ENCODE results near the gene PRKAR1B. TPM values are rescaled to one million over a fixed set of nuclear protein-coding genes. Genes with fewer than 3 reads are reported as not detected.

The PRKAR1B gene
- total RNA-seq, 1 experiment from 2014 or later, result 24.8 TPM

DNA sequence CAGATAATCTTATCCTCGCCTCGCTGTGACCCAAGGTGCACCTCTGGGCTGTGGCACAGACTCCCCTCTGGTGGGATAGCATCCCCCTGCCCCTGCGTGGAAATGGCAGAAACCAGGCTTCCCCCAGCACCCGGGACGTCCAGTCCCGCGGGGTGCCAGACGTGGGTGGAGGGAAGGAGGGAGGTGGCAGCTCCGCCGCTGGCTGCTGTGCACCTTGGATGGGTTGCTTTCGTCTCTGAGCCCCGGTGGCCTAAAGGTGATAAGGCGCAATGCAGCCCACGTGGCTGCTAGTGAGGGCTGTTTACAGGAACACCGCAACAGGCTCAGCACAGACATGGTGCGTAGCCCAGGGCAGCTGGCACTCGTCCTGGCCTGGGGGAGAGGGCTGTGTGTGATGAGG is 193.8 kb downstream of the PRKAR1B start:
- BruUV-seq (replicated peaks), result no TSS peak
- intact Hi-C loops (cut with micrococcal nuclease; ENCODE audit: unreplicated experiment), result no loop called here
- Mint-ChIP-seq H3K4me3 (ENCODE audit: low read depth, unreplicated experiment) (no peak overlapping the region), H3K9me3 (ENCODE audit: low read depth, unreplicated experiment) (no peaks in the 10 kb centered on the region), H3K4me1 (ENCODE audit: low read depth, unreplicated experiment) (peaks cover 7% of the 10 kb centered on the region), H3K27me3 (ENCODE audit: unreplicated experiment) (peaks cover 59% of the 10 kb centered on the region), H3K36me3 (ENCODE audit: insufficient read depth, unreplicated experiment) (peaks cover 5% of the 10 kb centered on the region), H3K27ac (ENCODE audit: unreplicated experiment) (no peak overlapping the region)
- CTCF ChIA-PET, result no interaction called here
- no peak for DNase-seq
- TF ChIP-seq, protein P1, sequence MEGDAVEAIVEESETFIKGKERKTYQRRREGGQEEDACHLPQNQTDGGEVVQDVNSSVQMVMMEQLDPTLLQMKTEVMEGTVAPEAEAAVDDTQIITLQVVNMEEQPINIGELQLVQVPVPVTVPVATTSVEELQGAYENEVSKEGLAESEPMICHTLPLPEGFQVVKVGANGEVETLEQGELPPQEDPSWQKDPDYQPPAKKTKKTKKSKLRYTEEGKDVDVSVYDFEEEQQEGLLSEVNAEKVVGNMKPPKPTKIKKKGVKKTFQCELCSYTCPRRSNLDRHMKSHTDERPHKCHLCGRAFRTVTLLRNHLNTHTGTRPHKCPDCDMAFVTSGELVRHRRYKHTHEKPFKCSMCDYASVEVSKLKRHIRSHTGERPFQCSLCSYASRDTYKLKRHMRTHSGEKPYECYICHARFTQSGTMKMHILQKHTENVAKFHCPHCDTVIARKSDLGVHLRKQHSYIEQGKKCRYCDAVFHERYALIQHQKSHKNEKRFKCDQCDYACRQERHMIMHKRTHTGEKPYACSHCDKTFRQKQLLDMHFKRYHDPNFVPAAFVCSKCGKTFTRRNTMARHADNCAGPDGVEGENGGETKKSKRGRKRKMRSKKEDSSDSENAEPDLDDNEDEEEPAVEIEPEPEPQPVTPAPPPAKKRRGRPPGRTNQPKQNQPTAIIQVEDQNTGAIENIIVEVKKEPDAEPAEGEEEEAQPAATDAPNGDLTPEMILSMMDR (IDR thresholded peaks at IDR 0.05; ENCODE audit: unreplicated experiment), result no peak

DNA sequence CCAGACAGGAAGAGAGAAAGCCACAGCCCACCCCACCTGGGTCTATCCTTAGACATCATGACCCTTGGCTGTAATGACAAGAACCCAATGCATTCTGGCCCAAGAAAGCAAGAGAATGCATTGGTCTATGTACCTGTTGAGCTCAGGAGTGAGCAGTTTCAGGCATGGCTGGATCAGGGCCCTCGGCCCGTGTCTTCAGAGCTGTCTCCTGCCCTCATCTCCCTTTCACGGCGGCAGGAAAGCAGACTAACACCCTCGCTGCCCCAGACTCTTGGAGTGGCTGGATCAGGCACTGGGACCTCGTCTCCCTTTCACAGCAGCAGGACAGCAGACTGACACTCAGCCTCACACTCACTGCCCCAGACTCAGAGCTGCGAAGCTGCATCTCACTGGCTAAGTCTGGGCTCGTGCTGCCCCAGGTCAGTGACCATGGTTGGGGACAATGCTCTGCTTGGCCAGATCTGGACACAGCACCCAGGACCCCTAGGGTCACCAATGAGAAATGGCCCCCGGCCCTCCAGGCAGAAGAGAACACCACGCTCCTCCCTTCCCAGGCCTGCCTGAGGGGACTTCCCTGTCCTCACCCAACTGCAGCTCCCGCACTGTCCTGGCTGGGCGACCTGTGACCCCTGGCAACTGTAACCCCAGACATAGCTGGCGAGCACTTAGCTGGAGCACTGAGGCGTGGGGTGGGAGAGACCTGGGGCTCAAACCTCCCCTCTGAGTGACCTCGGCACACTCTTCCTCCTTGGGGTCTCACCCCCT is 194.5 kb downstream of the PRKAR1B start:
- H3K36me3 Mint-ChIP-seq (ENCODE audit: insufficient read depth, unreplicated experiment), result peaks cover 5% of the 10 kb centered on the region
- H3K4me3 Mint-ChIP-seq (ENCODE audit: low read depth, unreplicated experiment), result no peak overlapping the region
- no TSS peak for BruUV-seq (replicated peaks)
- DNase-seq, result no peak
- peaks cover 7% of the 10 kb centered on the region for H3K4me1 Mint-ChIP-seq (ENCODE audit: low read depth, unreplicated experiment)
- H3K27ac Mint-ChIP-seq (ENCODE audit: unreplicated experiment), result no peak overlapping the region
- CTCF ChIA-PET, result no interaction called here
- intact Hi-C loops (cut with micrococcal nuclease; ENCODE audit: unreplicated experiment), result no loop called here
- H3K9me3 Mint-ChIP-seq (ENCODE audit: low read depth, unreplicated experiment), result no peaks in the 10 kb centered on the region
- peaks cover 59% of the 10 kb centered on the region for H3K27me3 Mint-ChIP-seq (ENCODE audit: unreplicated experiment)
- TF ChIP-seq, protein P1 (IDR thresholded peaks at IDR 0.05; ENCODE audit: unreplicated experiment), result no peak

DNA sequence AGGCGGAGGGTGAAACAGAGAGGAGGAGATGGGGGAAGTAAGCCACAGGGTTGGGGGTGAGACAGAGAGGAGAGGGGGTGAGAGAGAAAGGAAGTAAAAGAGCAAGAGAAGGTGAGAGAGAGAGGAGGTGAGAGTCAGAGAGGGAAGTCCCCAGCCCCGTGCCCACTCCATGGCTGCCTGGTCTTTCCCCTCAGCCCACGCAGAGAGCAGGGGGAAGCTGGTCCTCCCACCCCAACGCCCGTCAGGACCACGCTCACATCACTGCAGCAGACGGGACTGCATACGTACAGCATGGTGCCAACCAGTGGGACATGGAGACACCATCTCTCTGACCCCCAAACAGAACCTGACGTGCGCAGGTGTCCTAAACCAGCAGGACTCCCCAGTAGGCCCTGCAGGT is 195.3 kb downstream of the PRKAR1B start:
- intact Hi-C loops (cut with micrococcal nuclease; ENCODE audit: unreplicated experiment), result no loop called here
- Mint-ChIP-seq H3K4me3 (ENCODE audit: low read depth, unreplicated experiment) (no peak overlapping the region), H3K36me3 (ENCODE audit: insufficient read depth, unreplicated experiment) (peaks cover 5% of the 10 kb centered on the region), H3K27ac (ENCODE audit: unreplicated experiment) (no peak overlapping the region), H3K27me3 (ENCODE audit: unreplicated experiment) (peaks cover 59% of the 10 kb centered on the region), H3K4me1 (ENCODE audit: low read depth, unreplicated experiment) (peaks cover 7% of the 10 kb centered on the region), H3K9me3 (ENCODE audit: low read depth, unreplicated experiment) (no peaks in the 10 kb centered on the region)
- CTCF ChIA-PET, result no interaction called here
- BruUV-seq (replicated peaks), result no TSS peak
- TF ChIP-seq, protein P1 (IDR thresholded peaks at IDR 0.05; ENCODE audit: unreplicated experiment), result no peak
- no peak for DNase-seq

DNA sequence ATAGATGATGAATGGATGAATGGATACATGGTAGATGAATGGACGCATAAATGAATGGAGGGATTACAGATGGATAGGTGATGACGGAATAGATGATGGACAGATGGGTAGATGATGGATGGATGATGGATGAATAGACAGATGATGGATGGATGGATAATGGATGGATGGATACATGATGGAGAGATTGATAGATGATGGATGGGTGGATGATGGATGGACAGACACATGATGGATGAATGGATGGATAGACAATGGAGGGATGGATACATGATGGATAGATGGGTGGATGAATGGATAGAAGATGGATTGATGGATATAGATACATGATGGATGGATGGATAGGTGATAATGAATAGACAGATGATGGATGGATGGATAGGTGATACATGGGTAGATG is 198.6 kb downstream of the PRKAR1B start:
- BruUV-seq (replicated peaks), result no TSS peak
- intact Hi-C loops (cut with micrococcal nuclease; ENCODE audit: unreplicated experiment), result loop anchor here (10.0 kb wide), 1 partner anchor 106 kb away; no protein-coding TSS in a partner anchor
- H3K4me3 Mint-ChIP-seq (ENCODE audit: low read depth, unreplicated experiment), result no peak overlapping the region
- DNase-seq, result no peak
- TF ChIP-seq, protein P1 (IDR thresholded peaks at IDR 0.05; ENCODE audit: unreplicated experiment), result no peak
- CTCF ChIA-PET, result no interaction called here
- H3K9me3 Mint-ChIP-seq (ENCODE audit: low read depth, unreplicated experiment), result no peaks in the 10 kb centered on the region
- no peak overlapping the region for H3K27ac Mint-ChIP-seq (ENCODE audit: unreplicated experiment)
- H3K27me3 Mint-ChIP-seq (ENCODE audit: unreplicated experiment), result peaks cover 51% of the 10 kb centered on the region
- peaks cover 7% of the 10 kb centered on the region for H3K4me1 Mint-ChIP-seq (ENCODE audit: low read depth, unreplicated experiment)
- H3K36me3 Mint-ChIP-seq (ENCODE audit: insufficient read depth, unreplicated experiment), result no peaks in the 10 kb centered on the region
